HG03565 (cell line): ENCODE data around the gene TANGO6.
"Not testable (repeated sequence)": the region's sequence is repeated elsewhere in the genome, so short reads cannot be mapped to it uniquely, and the experiment has no call there.

Experiments
- ATAC-seq: cut with Tn5 transposase; IDR thresholded peaks from one replicate; pipeline ENCODE4 v1.9.1; 2021; ENCODE audit warnings: mild to moderate bottlenecking, moderate library complexity; ENCODE audit not compliant: unreplicated experiment

TANGO6 gene

GRCh38 chr16:69049603-69050375 lies 206.5 kb downstream of the TANGO6 start:
- no peak for ATAC-seq

- ATAC-seq, result not testable (repeated sequence)
Observed at GRCh38 chr16:69051517-69051830, 208.1 kb downstream of the TANGO6 start.

GRCh38 chr16:69055008-69055407 lies 211.7 kb downstream of the TANGO6 start:
- no peak for ATAC-seq

- ATAC-seq, result no peak
Observed at GRCh38 chr16:69055980-69056379, 212.6 kb downstream of the TANGO6 start.

- ATAC-seq, result no peak
Observed at GRCh38 chr16:69056421-69056820, 213.1 kb downstream of the TANGO6 start.

GRCh38 chr16:69057400-69058378 lies 214.4 kb downstream of the TANGO6 start:
- ATAC-seq, result no peak

GRCh38 chr16:69063491-69063890 lies 220.2 kb downstream of the TANGO6 start:
- not testable (repeated sequence) for ATAC-seq

GRCh38 chr16:69064124-69064763 lies 220.9 kb downstream of the TANGO6 start:
- ATAC-seq, result no peak

- no peak for ATAC-seq
Observed at GRCh38 chr16:69064764-69065313, 221.5 kb downstream of the TANGO6 start.

GRCh38 chr16:69069504-69069903 lies 226.2 kb downstream of the TANGO6 start:
- ATAC-seq, result no peak

GRCh38 chr16:69071036-69071435 lies 227.7 kb downstream of the TANGO6 start:
- ATAC-seq, result no peak

- no peak for ATAC-seq
Observed at GRCh38 chr16:69072640-69072974, 229.3 kb downstream of the TANGO6 start.

GRCh38 chr16:69073181-69073702 lies 229.9 kb downstream of the TANGO6 start:
- no peak for ATAC-seq

- no peak for ATAC-seq
Observed at GRCh38 chr16:69077251-69077650, 233.9 kb downstream of the TANGO6 start.

- no peak for ATAC-seq
Observed at GRCh38 chr16:69078073-69078472, 234.7 kb downstream of the TANGO6 start.

- no peak for ATAC-seq
Observed at GRCh38 chr16:69079697-69080096, 236.4 kb downstream of the TANGO6 start.

GRCh38 chr16:69083306-69083941 lies 240.1 kb downstream of the TANGO6 start:
- ATAC-seq, result no peak

GRCh38 chr16:69084289-69084688 lies 241.0 kb downstream of the TANGO6 start:
- no peak for ATAC-seq

- ATAC-seq, result no peak
Observed at GRCh38 chr16:69085032-69085695, 241.8 kb downstream of the TANGO6 start.

- ATAC-seq, result no peak
Observed at GRCh38 chr16:69087161-69087581, 243.8 kb downstream of the TANGO6 start.
